WTC11 (cell line): Measurements from ENCODE around the gene MKS1.

Source experiments
- ATF3 ChIP-seq: sonication (generic); formaldehyde crosslinking; conservative IDR thresholded peaks from 2 replicates; pipeline ENCODE4 v1.8.1; 2022; ENCODE audit warnings: mild to moderate bottlenecking, missing genetic modification reagents
- CTCF ChIP-seq: fragments of 200-600 bp; IDR thresholded peaks from 2 replicates; pipeline ENCODE4 v1.8.0; 2022; ENCODE audit warnings: antibody characterized with exemption
- E2F4 ChIP-seq: sonication (generic); formaldehyde crosslinking; IDR thresholded peaks from 2 replicates; pipeline ENCODE4 v1.8.1; 2022; ENCODE audit warnings: low read depth, mild to moderate bottlenecking, moderate library complexity, missing genetic modification reagents, borderline replicate concordance
- ESRRA ChIP-seq: sonication (generic); formaldehyde crosslinking; IDR thresholded peaks from 2 replicates; pipeline ENCODE4 v1.8.1; 2022; ENCODE audit warnings: mild to moderate bottlenecking, missing genetic modification reagents, borderline replicate concordance
- FOXJ3 ChIP-seq: sonication (generic); formaldehyde crosslinking; IDR thresholded peaks from 2 replicates; pipeline ENCODE4 v1.9.0; 2021; ENCODE audit warnings: missing genetic modification reagents, mild to moderate bottlenecking, borderline replicate concordance
- IRF2 ChIP-seq: sonication (generic); formaldehyde crosslinking; IDR thresholded peaks from 2 replicates; pipeline ENCODE4 v1.8.0; 2022; ENCODE audit warnings: low read depth, missing genetic modification reagents, borderline replicate concordance
- KAT7 ChIP-seq: sonication (generic); formaldehyde crosslinking; IDR thresholded peaks from 2 replicates; pipeline ENCODE4 v1.8.1; 2023; ENCODE audit warnings: missing genetic modification reagents, mild to moderate bottlenecking, borderline replicate concordance
- MAX ChIP-seq: sonication (generic); formaldehyde crosslinking; IDR thresholded peaks from 2 replicates; pipeline ENCODE4 v1.8.0; 2022; ENCODE audit warnings: mild to moderate bottlenecking, missing genetic modification reagents
- TEAD4 ChIP-seq: sonication (generic); formaldehyde crosslinking; IDR thresholded peaks from 2 replicates; pipeline ENCODE4 v1.8.0; 2022; ENCODE audit warnings: mild to moderate bottlenecking, missing genetic modification reagents
- ZNF416 ChIP-seq: fragments of 250-450 bp; sonication (Bioruptor Pico); IDR thresholded peaks from 2 replicates; pipeline ENCODE4 v1.9.0; 2021; ENCODE audit warnings: mild to moderate bottlenecking, inconsistent platforms

- no peak for TF ChIP-seq ESRRA (CRISPR knock-in tag)
- TF ChIP-seq ZNF416 (CRISPR knock-in tag): no peak
- TF ChIP-seq FOXJ3 (CRISPR knock-in tag): no peak
- TF ChIP-seq IRF2: no peak
- TF ChIP-seq ATF3: no peak
- TF ChIP-seq E2F4 (CRISPR knock-in tag): no peak
- no peak for TF ChIP-seq MAX (CRISPR knock-in tag)
- TF ChIP-seq CTCF: no peak
- TF ChIP-seq TEAD4 (CRISPR knock-in tag): no peak
- no peak for TF ChIP-seq KAT7 (CRISPR knock-in tag)
Observed at GRCh38 chr17:58233543-58233942, 14.5 kb upstream of the MKS1 start.
